ENCODE measurements around the gene ZNF518B.
"Not testable (repeated sequence)": the region's sequence is repeated elsewhere in the genome, so short reads cannot be mapped to it uniquely, and the experiment has no call there.

ZNF518B gene

GRCh38 chr4:10456260-10456594 is 999 bp downstream of the ZNF518B start:
- no peak for DNase-seq (ENCODE audit: low spot score)

GRCh38 chr4:10455133-10455532 is 2.1 kb downstream of the ZNF518B start:
- DNase-seq (ENCODE audit: low spot score) = no peak

- no peak for DNase-seq (ENCODE audit: low spot score)
Observed at GRCh38 chr4:10454726-10455125, 2.5 kb downstream of the ZNF518B start.

GRCh38 chr4:10454121-10454520 is 3.1 kb downstream of the ZNF518B start:
- no peak for DNase-seq (ENCODE audit: low spot score)

- DNase-seq (ENCODE audit: low spot score) = no peak
Observed at GRCh38 chr4:10448991-10449390, 8.2 kb downstream of the ZNF518B start.

GRCh38 chr4:10442976-10443375 is 14.2 kb downstream of the ZNF518B start:
- DNase-seq (ENCODE audit: low spot score) = no peak

- DNase-seq (ENCODE audit: low spot score) = no peak
Observed at GRCh38 chr4:10441512-10441911, 15.7 kb downstream of the ZNF518B start.

- DNase-seq (ENCODE audit: low spot score) = no peak
Observed at GRCh38 chr4:10438924-10439323, 18.3 kb downstream of the ZNF518B start.

GRCh38 chr4:10437735-10438134 is 19.5 kb downstream of the ZNF518B start:
- no peak for DNase-seq (ENCODE audit: low spot score)

- not testable (repeated sequence) for DNase-seq (ENCODE audit: low spot score)
Observed at GRCh38 chr4:10427680-10428079, 29.5 kb downstream of the ZNF518B start.

- DNase-seq (ENCODE audit: low spot score) = no peak
Observed at GRCh38 chr4:10421344-10422055, 35.7 kb downstream of the ZNF518B start.

GRCh38 chr4:10417740-10418139 is 39.5 kb downstream of the ZNF518B start:
- no peak for DNase-seq (ENCODE audit: low spot score)

GRCh38 chr4:10416441-10416840 is 40.8 kb downstream of the ZNF518B start:
- no peak for DNase-seq (ENCODE audit: low spot score)

GRCh38 chr4:10413177-10413576 is 44.0 kb downstream of the ZNF518B start:
- no peak for DNase-seq (ENCODE audit: low spot score)

- DNase-seq (ENCODE audit: low spot score) = no peak
Observed at GRCh38 chr4:10405672-10406071, 51.6 kb downstream of the ZNF518B start.

GRCh38 chr4:10403633-10404445 is 53.4 kb downstream of the ZNF518B start:
- DNase-seq (ENCODE audit: low spot score) = peak; percentile 8

- DNase-seq (ENCODE audit: low spot score) = no peak
Observed at GRCh38 chr4:10395971-10396580, 61.1 kb downstream of the ZNF518B start.
